ENCODE results near the gene HLA-A. TPM values are rescaled to one million over a fixed set of nuclear protein-coding genes. Genes with fewer than 3 reads are reported as not detected.

Gene HLA-A
- total RNA-seq, result 100 to 1,000 TPM; 112 to 246 TPM
- polyA plus RNA-seq (ENCODE audit: insufficient read length in 2 of 2), result 100 to 1,000 TPM; 116 to 215 TPM
- long read RNA-seq, donor 1, transcript HLA-A-203 (8 exons, 1,611 nt), result major isoform, 64 of 84 reads
- long read RNA-seq, donor 1, partial matches to known transcripts, result 20 of 84 reads
- long read RNA-seq, donor 1, other reads (novel, unspliced or antisense), result 0 of 84 reads
- long read RNA-seq, donor 2, transcript HLA-A-203 (8 exons, 1,611 nt), result major isoform, 18 of 18 reads
- long read RNA-seq, donor 2, partial matches to known transcripts, result 0 of 18 reads
- long read RNA-seq, donor 2, other reads (novel, unspliced or antisense), result 0 of 18 reads
- long read RNA-seq, donor 3, transcript HLA-A-203 (8 exons, 1,611 nt), result major isoform, 23 of 37 reads
- long read RNA-seq, donor 3, partial matches to known transcripts, result 14 of 37 reads
- long read RNA-seq, donor 3, other reads (novel, unspliced or antisense), result 0 of 37 reads
- long read RNA-seq, donor 4, transcript HLA-A-203 (8 exons, 1,611 nt), result major isoform, 197 of 321 reads
- long read RNA-seq, donor 4, partial matches to known transcripts, result 92 of 321 reads
- long read RNA-seq, donor 4, other reads (novel, unspliced or antisense), result 32 of 321 reads

- H3K27ac ChIP-seq (ENCODE audit: low read depth, low read length), result peak within 1 kb of the TSS; percentile 75
- H3K4me1 ChIP-seq (ENCODE audit: control insufficient read depth, insufficient read depth, low read length), result peaks cover 6% of the 10 kb centered on the region
- H3K27me3 ChIP-seq (ENCODE audit: control insufficient read depth, insufficient read depth, low read length), result no peaks in the 10 kb centered on the region
- H3K9me3 ChIP-seq (ENCODE audit: control insufficient read depth, insufficient read depth, low read length), result no peaks in the 10 kb centered on the region
- WGBS (ENCODE audit: insufficient coverage), result under 1% methylated on average over 57 of the region's 68 CpGs
- H3K4me3 ChIP-seq (ENCODE audit: low read depth, low read length), result peak within 1 kb of the TSS; percentile 77
- DNase-seq (ENCODE audit: low read depth in 4 of 6, low spot score in 6 of 6), result peak; percentile 80 to 98 (median 87)
- H3K36me3 ChIP-seq (ENCODE audit: control insufficient read depth, insufficient read depth, low read length), result no peaks in the 10 kb centered on the region
Measured at GRCh38 chr6:29942275-29943052, at the start of gene HLA-A. TSS of gene HLA-A (plus strand) at chr6:29942532. CDS start at chr6:29942554, 22 bp downstream.

DNA sequence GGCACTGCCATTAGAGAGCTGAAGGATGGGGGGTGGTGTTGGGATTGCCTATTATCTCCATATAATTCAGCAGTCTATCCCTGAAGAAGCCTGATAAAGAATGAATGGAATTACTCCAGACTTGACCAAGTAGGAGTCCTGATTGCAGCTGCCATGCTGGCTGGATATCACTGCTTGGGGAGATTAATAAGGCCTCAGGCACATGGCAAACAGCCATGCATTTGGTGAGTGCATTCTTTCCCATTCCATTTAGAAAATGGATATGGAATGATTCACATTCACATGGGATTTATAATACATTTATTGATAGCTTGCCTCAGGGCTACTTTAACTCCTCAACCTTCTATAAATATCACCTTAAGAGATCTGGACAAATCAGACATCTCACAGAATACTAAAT, 49.6 kb upstream of the HLA-A start:
- peak in 1 of 6 donors; percentile 9 for DNase-seq (ENCODE audit: low read depth in 4 of 6, low spot score in 6 of 6)
- H3K9me3 ChIP-seq (ENCODE audit: control insufficient read depth, insufficient read depth, low read length), result no peaks in the 10 kb centered on the region
- no peak overlapping the region for H3K27ac ChIP-seq (ENCODE audit: low read depth, low read length)
- H3K36me3 ChIP-seq (ENCODE audit: control insufficient read depth, insufficient read depth, low read length), result no peaks in the 10 kb centered on the region
- H3K27me3 ChIP-seq (ENCODE audit: control insufficient read depth, insufficient read depth, low read length), result peaks cover 5% of the 10 kb centered on the region
- peaks cover 12% of the 10 kb centered on the region for H3K4me1 ChIP-seq (ENCODE audit: control insufficient read depth, insufficient read depth, low read length)
- H3K4me3 ChIP-seq (ENCODE audit: low read depth, low read length), result no peak overlapping the region

GRCh38 chr6:29899281-29899680, 43.1 kb upstream of the HLA-A start:
- Histone ChIP-seq H3K4me3 (ENCODE audit: low read depth, low read length) (no peak overlapping the region), H3K36me3 (ENCODE audit: control insufficient read depth, insufficient read depth, low read length) (no peaks in the 10 kb centered on the region), H3K27me3 (ENCODE audit: control insufficient read depth, insufficient read depth, low read length) (no peaks in the 10 kb centered on the region), H3K27ac (ENCODE audit: low read depth, low read length) (no peak overlapping the region), H3K4me1 (ENCODE audit: control insufficient read depth, insufficient read depth, low read length) (no peaks in the 10 kb centered on the region), H3K9me3 (ENCODE audit: control insufficient read depth, insufficient read depth, low read length) (no peaks in the 10 kb centered on the region)
- DNase-seq (ENCODE audit: low read depth in 4 of 6, low spot score in 6 of 6), result no peak
- 100% methylated on average over 1 of the region's 3 CpGs for WGBS (ENCODE audit: insufficient coverage)

DNA sequence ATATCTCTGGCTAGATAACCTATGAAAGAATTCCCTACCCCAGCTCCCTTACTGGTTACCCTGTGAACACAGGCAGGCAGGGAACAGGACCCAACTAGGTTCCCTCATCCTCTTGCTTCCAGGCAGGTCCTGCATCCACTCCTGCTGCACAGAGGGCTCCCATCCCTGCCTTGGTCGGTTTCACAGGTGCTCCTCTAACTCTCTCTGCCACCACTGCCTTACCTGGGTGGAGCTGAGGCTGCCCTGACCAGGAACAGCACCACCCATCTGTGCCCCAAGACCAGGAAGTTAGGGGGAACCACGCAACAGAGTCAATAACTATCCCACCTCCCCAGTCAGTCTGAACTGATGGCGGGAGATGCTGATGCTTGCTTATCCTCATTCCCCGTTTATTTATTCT, 37.0 kb upstream of the HLA-A start:
- no peaks in the 10 kb centered on the region for H3K4me1 ChIP-seq (ENCODE audit: control insufficient read depth, insufficient read depth, low read length)
- 60% methylated on average over 2 of the region's 4 CpGs for WGBS (ENCODE audit: insufficient coverage)
- no peaks in the 10 kb centered on the region for H3K27me3 ChIP-seq (ENCODE audit: control insufficient read depth, insufficient read depth, low read length)
- no peak for DNase-seq (ENCODE audit: low read depth in 4 of 6, low spot score in 6 of 6)
- H3K9me3 ChIP-seq (ENCODE audit: control insufficient read depth, insufficient read depth, low read length), result no peaks in the 10 kb centered on the region
- H3K4me3 ChIP-seq (ENCODE audit: low read depth, low read length), result no peak overlapping the region
- H3K27ac ChIP-seq (ENCODE audit: low read depth, low read length), result no peak overlapping the region
- no peaks in the 10 kb centered on the region for H3K36me3 ChIP-seq (ENCODE audit: control insufficient read depth, insufficient read depth, low read length)

DNA sequence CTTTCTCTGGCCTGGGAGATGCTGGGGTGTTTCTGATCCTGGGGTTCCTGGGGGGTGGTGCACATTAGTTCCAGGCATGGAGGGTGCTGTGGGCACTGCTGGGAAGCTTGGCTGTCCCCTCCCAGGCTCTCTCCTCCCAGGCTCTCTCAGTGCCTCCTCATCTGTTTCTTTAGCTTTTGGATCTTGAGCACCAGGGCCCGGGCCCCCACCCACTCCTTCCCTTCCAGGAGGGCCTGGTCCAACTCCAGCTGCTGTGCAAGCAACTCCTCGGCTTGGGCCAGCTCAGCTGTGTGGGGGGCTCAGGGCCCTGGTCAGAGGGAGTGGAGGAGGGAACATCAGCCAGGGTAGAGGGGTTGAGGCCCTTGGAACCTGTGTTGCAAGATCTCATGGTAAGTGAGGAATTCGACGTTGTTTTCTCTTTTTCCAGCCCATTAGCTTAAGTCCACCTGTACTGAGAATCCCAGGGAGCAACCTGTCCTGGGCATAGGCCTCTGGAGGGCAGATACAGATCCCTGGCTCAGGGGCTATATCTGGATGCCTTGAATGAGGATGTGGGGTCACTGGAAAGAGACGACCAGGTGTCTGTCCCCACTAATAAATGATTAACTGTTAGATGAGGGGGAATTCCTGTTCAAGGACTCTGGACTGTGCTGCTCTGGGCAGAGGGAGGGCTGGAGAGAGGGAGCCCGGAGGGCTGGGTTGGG, 34.5 kb upstream of the HLA-A start:
- H3K36me3 ChIP-seq (ENCODE audit: control insufficient read depth, insufficient read depth, low read length), result no peaks in the 10 kb centered on the region
- H3K4me1 ChIP-seq (ENCODE audit: control insufficient read depth, insufficient read depth, low read length), result no peaks in the 10 kb centered on the region
- no peaks in the 10 kb centered on the region for H3K9me3 ChIP-seq (ENCODE audit: control insufficient read depth, insufficient read depth, low read length)
- no peak overlapping the region for H3K27ac ChIP-seq (ENCODE audit: low read depth, low read length)
- H3K27me3 ChIP-seq (ENCODE audit: control insufficient read depth, insufficient read depth, low read length), result no peaks in the 10 kb centered on the region
- H3K4me3 ChIP-seq (ENCODE audit: low read depth, low read length), result no peak overlapping the region
- DNase-seq (ENCODE audit: low read depth in 4 of 6, low spot score in 6 of 6), result no peak
- WGBS (ENCODE audit: insufficient coverage), result 0% methylated on average over 1 of the region's 6 CpGs

DNA sequence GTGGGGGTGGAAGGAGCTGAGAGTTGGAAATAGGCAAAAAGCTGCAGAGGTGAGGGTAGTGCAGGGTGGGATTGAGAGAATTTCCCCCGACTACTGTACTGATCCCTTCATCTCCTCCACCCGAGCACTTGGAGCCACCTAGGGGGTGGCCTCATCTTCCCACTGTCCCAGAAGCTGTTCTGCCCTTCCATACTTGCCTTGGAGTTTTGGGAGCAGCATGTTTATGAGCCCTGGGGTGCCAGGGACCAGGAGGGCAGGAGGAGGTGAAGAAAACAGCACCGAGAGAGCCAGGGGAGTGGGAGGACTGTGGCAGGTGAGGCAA, 34.0 kb upstream of the HLA-A start:
- WGBS (ENCODE audit: insufficient coverage), result 20% methylated on average over 1 of the region's 3 CpGs
- Histone ChIP-seq H3K36me3 (ENCODE audit: control insufficient read depth, insufficient read depth, low read length) (no peaks in the 10 kb centered on the region), H3K27ac (ENCODE audit: low read depth, low read length) (no peak overlapping the region), H3K9me3 (ENCODE audit: control insufficient read depth, insufficient read depth, low read length) (no peaks in the 10 kb centered on the region), H3K4me3 (ENCODE audit: low read depth, low read length) (no peak overlapping the region), H3K27me3 (ENCODE audit: control insufficient read depth, insufficient read depth, low read length) (no peaks in the 10 kb centered on the region), H3K4me1 (ENCODE audit: control insufficient read depth, insufficient read depth, low read length) (no peaks in the 10 kb centered on the region)
- DNase-seq (ENCODE audit: low read depth in 4 of 6, low spot score in 6 of 6), result no peak

DNA sequence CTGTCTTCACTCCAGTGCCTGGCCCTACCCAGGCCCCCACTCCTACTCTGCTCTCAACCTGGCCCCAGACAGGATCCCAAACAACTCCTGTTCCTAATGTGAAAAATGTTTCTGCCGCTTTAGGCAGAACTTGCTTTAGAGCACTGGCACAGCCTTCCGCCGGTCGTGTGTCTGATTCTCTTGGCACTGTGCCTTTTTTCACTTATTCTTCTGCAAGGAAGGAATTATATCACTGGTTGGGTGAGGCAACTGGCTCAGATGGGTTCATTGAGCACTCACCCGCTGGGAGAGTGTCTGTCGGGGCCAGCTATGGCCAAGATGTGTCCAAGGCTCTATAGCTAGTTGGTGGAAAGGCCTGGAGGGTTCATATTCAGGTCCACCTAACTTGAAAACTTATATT, 33.6 kb upstream of the HLA-A start:
- Histone ChIP-seq H3K27me3 (ENCODE audit: control insufficient read depth, insufficient read depth, low read length) (no peaks in the 10 kb centered on the region), H3K4me3 (ENCODE audit: low read depth, low read length) (no peak overlapping the region), H3K36me3 (ENCODE audit: control insufficient read depth, insufficient read depth, low read length) (no peaks in the 10 kb centered on the region), H3K4me1 (ENCODE audit: control insufficient read depth, insufficient read depth, low read length) (no peaks in the 10 kb centered on the region), H3K27ac (ENCODE audit: low read depth, low read length) (no peak overlapping the region), H3K9me3 (ENCODE audit: control insufficient read depth, insufficient read depth, low read length) (no peaks in the 10 kb centered on the region)
- no CpG with 5 or more reads among the region's 6 CpGs for whole genome bisulfite sequencing (ENCODE audit: insufficient coverage)
- DNase-seq (ENCODE audit: low read depth in 4 of 6, low spot score in 6 of 6), result peak in 1 of 6 donors; percentile 11

GRCh38 chr6:29909985-29910384, 32.3 kb upstream of the HLA-A start:
- no peaks in the 10 kb centered on the region for H3K4me1 ChIP-seq (ENCODE audit: control insufficient read depth, insufficient read depth, low read length)
- DNase-seq (ENCODE audit: low read depth in 4 of 6, low spot score in 6 of 6), result no peak
- H3K27me3 ChIP-seq (ENCODE audit: control insufficient read depth, insufficient read depth, low read length), result no peaks in the 10 kb centered on the region
- no peak overlapping the region for H3K4me3 ChIP-seq (ENCODE audit: low read depth, low read length)
- WGBS (ENCODE audit: insufficient coverage), result no CpG with 5 or more reads among the region's 1 CpG
- no peak overlapping the region for H3K27ac ChIP-seq (ENCODE audit: low read depth, low read length)
- H3K9me3 ChIP-seq (ENCODE audit: control insufficient read depth, insufficient read depth, low read length), result no peaks in the 10 kb centered on the region
- no peaks in the 10 kb centered on the region for H3K36me3 ChIP-seq (ENCODE audit: control insufficient read depth, insufficient read depth, low read length)

DNA sequence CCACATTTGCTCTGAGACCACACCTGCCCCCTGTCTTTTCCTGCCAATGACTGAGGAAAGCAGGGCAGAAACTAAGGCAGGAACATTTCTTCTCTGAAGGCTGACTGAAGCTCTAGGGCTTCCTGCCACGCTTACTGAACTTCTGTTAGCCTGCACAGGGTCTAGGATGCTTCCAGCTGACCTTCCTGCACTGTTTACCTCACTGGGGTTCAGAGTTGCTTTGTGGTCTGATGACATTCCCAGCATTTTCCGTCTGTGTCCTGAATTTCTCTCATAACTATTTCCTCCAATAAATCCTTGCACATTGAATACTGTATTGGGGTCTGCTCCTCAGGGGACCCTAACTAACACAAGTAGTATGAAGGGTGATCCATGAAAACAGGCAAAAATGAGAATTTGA, 29.5 kb upstream of the HLA-A start:
- 71% methylated on average over 1 of the region's 2 CpGs for WGBS (ENCODE audit: insufficient coverage)
- Histone ChIP-seq H3K4me1 (ENCODE audit: control insufficient read depth, insufficient read depth, low read length) (no peaks in the 10 kb centered on the region), H3K27ac (ENCODE audit: low read depth, low read length) (no peak overlapping the region), H3K9me3 (ENCODE audit: control insufficient read depth, insufficient read depth, low read length) (no peaks in the 10 kb centered on the region), H3K27me3 (ENCODE audit: control insufficient read depth, insufficient read depth, low read length) (no peaks in the 10 kb centered on the region), H3K36me3 (ENCODE audit: control insufficient read depth, insufficient read depth, low read length) (no peaks in the 10 kb centered on the region), H3K4me3 (ENCODE audit: low read depth, low read length) (no peak overlapping the region)
- no peak for DNase-seq (ENCODE audit: low read depth in 4 of 6, low spot score in 6 of 6)

Measured in spinal cord (tissue), 10 donors.